LHCN-M2 (cell line): ENCODE data around the gene ARHGAP26. TPM values are rescaled to one million over a fixed set of nuclear protein-coding genes. Genes with fewer than 3 reads are reported as not detected.

Experiments
- DNase-seq: peaks from one replicate; pipeline ENCODE4 v3.0.0-alpha.2; 2012; ENCODE audit warnings: low read depth
- polyA plus RNA-seq: library from polyadenylated mRNA; unstranded; fragments of >200 nt; gene quantifications from one replicate; pipeline ENCODE4 v1.2.1, GENCODE V29; 2012; ENCODE audit warnings: missing spikeins
- total RNA-seq: library from RNA; depleted of rRNA; stranded (reverse); fragments of >200 nt; gene quantifications from 2 replicates; pipeline ENCODE4 v1.2.3, GENCODE V29; 2014; rRNA removed

Gene ARHGAP26, protein sequence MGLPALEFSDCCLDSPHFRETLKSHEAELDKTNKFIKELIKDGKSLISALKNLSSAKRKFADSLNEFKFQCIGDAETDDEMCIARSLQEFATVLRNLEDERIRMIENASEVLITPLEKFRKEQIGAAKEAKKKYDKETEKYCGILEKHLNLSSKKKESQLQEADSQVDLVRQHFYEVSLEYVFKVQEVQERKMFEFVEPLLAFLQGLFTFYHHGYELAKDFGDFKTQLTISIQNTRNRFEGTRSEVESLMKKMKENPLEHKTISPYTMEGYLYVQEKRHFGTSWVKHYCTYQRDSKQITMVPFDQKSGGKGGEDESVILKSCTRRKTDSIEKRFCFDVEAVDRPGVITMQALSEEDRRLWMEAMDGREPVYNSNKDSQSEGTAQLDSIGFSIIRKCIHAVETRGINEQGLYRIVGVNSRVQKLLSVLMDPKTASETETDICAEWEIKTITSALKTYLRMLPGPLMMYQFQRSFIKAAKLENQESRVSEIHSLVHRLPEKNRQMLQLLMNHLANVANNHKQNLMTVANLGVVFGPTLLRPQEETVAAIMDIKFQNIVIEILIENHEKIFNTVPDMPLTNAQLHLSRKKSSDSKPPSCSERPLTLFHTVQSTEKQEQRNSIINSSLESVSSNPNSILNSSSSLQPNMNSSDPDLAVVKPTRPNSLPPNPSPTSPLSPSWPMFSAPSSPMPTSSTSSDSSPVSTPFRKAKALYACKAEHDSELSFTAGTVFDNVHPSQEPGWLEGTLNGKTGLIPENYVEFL
- 1.0 TPM in 2 replicates for total RNA-seq
- polyA plus RNA-seq = 1.7 TPM

DNA sequence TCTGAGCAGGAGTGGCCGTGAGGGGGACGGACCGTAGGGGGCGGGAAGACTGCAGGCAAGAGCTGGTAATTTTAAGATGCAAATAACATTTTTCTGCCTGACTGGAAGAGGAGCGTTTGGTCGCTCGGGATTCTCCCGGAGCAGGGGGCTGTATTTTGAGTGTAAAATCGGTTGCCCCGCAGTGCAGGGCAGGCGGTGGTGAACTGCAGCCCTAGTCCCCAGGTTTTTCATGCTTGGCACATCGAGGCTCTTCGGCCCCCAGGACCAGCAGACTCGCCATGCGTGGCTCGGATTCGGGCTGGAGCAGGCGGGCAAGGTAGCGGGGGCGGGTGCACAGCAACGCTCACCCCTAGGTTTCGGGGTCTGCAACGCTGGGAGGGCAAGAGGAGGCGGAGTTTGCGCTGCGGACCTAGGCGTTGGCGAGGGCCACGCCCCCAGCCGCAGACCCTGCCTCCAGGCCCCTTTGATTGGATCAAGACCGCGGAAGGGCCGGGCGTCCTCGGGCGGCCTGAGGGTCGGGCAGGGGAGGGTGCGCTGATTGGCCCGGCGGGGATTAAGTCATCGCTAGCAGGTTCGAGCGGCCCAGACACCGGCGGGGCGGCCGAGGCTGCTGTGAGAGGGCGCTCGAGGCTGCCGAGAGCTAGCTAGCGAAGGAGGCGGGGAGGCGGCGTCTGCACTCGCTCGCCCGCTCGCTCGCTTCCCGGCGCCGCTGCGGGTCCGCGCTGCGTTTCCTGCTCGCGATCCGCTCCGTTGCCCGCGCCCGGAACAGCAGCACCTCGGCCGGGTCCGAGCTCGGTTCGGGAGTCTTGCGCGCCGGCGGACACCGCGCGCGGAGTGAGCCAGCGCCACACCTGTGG lies at the start of gene ARHGAP26:
ARHGAP26 (plus strand) TSS at position 585 of the 857 bp plus-strand sequence. CDS start 385 bp downstream, outside the sequence.
- DNase-seq = peak; percentile 91

DNA sequence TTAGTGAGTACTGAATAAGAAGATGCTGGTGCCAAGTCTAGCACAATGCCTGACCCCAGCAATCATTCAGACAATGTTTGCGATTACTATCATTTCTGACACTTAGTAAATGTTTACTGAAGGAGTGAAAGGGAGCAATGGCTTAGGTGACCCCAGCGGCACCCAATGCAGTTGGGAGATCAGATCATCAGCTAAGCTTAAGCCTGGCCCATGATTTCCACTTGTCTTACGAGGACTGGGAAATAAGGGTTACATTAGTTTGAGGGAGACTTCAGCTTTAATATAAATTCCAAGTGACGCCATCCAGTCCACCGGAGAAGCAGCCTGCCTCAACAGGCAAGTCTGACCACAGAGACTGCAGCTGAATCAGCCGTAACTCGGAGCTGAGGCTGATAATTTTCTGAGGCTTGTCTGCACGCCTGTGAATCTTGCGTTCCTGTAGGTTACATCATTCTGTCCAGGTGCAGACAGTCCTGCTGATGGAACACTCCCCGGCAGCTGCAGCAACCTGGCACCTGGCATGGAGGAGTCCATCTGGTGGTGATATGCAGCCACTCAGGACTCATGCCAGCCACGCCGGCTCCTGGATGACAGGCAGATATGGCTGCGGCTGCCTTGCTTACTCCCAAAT lies 49.4 kb upstream of the ARHGAP26 start:
- DNase-seq = peak; percentile 61

DNA sequence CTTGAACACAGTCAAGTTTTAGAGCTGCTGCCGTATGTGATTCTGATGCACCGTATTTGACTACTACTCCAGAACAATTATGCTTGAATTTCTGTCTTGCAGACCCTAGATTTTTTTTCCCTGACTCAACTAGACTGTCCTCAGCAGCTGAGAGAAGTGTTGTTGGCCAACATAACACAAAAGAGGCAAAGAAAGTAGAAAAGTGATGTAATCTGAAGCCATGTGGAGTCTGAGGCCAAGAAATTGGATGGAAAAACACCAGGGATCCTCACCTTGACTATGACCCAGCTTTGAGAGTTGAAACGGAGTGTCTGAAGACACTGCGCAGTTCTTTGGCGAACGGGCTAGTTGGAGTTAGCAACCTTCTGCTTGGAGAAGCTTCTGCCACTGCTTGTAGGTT lies 48.0 kb upstream of the ARHGAP26 start:
- no peak for DNase-seq

DNA sequence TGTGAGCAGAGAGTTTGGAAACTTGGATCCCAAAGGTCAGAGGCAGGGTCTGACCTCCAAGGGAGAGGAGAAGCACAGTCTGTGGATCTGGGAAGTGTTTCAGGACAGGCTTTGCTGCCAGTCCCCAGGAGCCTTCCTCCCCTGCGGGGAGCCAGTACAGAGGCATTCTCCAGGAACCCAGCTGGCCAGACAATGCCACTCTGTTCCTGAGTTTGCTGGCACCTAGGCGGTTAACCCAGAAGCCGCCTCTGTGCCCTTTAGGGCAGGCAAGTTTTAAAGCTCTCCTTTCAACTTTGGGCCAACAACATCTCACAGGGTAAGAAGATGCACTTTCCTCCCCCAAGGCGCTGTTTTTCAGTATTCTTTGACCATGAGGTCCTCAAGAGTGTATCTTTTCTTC lies 47.3 kb upstream of the ARHGAP26 start:
- no peak for DNase-seq

DNA sequence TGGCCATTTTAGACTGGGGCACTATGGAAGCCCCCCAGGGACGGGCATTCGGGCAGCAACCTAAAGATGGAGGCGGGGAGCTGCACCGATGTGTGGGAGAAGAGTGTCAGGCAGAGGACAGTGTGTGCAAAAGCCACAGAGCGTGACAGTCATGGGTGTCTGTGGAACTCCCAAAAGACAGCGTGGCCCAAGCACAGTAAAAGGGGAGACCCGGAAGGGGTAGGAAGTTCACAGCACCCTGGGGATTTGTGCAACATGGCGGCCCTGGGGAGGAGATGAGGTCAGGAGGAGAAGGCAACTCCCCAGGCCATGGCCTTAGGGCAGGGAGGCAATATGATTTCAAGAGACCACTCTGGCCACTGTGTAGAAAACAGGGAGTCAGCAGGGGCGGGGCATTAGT lies 45.4 kb upstream of the ARHGAP26 start:
- DNase-seq = no peak

DNA sequence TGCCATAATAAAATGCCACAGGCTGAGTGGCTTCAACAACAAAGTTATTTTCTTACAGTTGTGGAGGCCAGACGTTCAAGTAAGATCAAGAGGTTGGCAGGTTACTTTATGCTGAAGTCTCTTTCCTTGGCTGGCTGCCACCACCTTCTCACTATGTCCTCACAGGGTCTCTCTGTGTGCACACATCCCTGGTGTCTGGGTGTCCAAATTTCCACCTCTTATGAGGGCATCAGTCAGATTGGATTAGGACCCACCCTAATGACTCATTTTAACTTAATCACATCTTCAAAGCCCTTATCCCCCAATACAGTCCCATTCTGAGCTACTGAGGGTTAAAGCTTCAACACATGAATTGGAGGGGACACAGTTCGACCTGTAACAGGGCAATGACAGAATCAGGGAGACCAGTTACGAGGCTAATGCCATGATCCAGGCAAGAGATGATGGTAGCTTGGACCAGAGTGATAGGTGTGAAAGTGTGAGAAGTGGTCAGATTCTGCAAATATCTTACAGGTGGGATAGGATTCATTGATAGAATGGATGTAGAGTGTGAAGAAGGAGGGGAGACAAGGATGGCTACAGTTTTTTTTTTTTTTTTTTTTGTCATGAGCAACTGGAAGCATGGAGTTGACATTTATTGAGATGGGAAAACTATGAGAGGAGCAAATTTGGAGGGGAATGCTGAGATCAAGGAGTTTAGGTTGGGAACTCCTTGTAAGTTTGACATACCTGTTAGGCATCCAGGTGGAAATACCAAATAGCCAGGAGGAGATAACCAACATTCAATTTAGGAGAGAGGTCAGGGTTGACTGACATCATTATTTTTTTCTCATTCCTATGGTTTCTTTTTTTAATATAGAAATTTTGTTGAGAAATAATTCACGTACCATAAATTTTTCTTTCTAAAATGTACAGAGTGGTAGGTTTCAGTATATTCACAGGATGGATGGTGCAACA lies 44.7 kb upstream of the ARHGAP26 start:
- DNase-seq = peak; percentile 22

DNA sequence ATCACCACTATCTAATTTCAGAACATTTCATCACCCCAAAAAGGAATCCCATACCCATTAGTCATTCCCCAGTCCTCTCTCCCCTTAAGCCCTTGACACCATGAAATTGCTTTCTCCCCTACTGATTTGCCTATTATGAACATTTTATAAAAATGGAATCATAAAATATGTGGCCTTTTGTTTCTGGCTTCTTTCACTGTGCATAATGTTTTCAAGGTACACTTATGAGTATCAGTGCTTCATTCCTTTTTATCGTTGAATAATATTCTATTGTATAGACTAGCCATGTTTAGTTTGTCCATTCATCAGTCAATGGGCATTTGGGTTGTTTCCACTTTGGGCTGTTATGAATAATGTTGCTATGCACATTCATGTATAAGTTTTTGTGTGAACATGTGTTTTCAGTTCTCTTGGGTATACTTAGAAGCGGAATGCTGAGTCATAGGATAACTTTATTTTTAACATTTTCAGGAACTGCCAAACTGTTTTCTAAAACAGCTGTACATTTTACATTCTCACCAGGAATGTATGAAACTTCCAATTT lies 43.9 kb upstream of the ARHGAP26 start:
- DNase-seq = peak; percentile 94

DNA sequence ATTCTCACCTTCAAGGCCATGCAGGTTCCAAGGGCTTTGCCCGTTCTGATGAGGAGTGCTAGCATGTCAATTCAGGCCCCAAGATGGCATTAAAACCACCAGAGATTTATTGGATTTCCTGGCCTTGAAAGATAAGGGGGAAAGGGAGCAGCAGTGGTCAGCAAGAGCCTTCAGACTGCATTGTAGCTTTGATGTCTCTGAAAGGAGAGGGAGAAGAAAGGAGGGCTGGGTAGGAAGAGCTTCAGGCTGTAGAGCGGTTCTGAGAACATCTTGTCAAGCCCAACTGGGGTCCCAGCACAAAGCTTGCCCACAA lies 42.5 kb upstream of the ARHGAP26 start:
- no peak for DNase-seq

DNA sequence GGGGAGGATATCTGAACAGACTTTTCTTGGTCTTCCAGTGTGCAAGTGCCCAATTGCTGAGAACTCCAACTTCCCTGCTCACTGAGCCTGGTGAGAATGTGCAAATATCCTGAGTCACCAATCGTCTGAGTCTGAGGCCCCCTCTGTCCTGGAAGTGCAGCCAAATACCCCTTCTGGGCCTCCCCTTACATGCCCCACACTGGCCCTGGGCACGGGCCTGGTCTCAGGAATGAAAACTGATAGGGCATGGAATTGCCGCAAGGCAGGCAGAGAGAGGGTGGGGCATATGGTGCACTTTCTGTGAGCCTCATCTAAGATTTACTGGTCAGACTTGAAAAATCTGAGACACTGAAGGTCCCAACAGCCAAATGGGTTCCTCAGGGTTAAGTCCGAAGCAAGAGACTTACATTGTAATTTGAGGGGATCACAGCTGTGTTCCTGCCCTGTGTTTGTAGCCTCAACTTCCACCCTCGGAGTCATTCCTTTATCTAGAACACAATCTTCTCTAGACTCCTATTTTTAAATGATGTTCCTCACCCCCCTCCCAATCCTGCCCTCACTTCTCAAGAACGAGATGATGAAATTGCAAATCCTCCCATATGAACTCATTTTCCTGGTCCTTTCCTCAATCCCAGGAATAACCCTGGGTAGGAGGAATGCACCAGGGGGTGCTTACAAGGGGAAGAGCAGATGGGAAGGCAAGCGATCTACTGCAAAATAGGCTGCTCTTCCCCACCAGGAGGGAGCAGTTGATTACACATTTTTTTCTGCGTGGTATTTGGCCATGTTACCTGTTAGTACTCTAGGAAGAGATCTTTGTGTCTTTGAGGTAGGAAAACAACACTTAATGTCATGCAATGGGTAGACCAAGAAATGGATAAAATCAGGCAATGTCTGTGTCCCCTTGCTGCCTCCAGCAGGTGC lies 34.6 kb upstream of the ARHGAP26 start:
- no peak for DNase-seq

DNA sequence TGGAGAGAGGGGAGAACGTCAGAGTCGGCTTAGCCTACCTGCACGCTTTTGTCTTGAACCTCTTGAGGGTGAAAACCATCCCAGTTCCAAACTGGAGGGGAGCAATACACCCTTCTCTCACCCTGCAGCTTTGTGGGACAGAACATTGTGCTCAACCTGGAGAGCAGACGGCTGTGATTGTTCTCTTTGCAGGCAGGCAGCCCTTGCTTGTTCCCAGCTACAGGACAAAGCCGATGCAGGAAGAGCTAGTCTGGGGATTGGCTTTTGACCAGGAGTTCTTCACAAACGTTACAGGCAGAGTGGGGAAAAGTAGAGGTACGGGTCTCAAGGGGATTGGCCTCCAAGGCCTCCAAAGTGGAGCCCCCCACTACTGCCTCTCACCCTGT lies 33.9 kb upstream of the ARHGAP26 start:
- no peak for DNase-seq

DNA sequence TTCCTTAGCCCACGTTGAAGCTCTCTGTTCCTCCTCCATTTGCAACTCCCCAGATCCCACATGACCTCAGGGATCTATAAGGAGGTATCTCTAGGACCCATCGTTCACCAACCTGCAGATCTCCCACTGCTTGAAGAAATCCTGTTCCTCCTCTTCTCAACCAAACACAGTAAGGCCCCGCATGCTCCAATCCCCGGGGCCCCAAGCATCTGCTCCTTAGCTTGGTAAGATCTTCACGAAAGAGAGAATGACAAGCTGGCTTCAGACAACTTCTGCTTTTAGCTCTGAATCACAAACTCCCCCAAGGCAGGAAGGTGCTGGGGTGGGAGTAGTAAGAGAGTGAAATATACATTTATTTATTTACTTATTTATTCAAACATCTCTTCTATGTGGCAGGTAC lies 33.0 kb upstream of the ARHGAP26 start:
- no peak for DNase-seq

DNA sequence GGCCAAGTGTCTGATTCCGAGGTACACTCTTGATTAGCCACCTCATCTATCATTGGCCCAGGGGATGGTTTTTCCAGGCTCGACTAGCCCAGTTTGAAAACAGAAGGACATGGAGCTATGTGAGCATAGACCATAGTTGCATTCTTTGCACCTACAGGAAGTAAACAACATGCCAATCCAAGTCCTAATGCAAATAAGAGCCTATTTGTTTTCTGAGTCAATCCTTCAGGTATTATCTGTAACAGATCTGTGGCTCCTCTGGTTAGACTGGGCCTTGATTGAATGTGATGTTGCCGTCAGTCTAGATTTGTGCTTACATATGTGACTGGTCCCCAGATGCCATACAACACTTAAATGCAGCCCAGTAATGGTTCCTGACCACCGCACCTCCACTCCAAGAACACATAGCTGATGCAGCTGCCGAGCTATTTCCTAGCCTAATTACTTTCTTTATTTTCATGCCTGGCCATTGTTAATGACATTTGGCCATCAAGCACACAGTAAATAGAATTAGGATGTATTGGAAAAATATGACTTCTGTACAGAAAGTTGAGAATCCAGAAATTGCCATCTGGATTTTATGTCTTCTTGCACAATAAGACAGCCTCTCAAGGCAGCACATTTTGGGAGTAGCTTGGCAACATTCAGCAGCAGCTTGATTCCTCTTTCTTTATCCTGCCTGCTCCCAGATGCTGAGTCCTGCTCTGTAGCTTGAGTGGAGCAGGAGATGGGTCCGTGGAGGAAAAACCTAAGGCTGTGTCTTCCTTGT lies 29.5 kb upstream of the ARHGAP26 start:
- DNase-seq = no peak

DNA sequence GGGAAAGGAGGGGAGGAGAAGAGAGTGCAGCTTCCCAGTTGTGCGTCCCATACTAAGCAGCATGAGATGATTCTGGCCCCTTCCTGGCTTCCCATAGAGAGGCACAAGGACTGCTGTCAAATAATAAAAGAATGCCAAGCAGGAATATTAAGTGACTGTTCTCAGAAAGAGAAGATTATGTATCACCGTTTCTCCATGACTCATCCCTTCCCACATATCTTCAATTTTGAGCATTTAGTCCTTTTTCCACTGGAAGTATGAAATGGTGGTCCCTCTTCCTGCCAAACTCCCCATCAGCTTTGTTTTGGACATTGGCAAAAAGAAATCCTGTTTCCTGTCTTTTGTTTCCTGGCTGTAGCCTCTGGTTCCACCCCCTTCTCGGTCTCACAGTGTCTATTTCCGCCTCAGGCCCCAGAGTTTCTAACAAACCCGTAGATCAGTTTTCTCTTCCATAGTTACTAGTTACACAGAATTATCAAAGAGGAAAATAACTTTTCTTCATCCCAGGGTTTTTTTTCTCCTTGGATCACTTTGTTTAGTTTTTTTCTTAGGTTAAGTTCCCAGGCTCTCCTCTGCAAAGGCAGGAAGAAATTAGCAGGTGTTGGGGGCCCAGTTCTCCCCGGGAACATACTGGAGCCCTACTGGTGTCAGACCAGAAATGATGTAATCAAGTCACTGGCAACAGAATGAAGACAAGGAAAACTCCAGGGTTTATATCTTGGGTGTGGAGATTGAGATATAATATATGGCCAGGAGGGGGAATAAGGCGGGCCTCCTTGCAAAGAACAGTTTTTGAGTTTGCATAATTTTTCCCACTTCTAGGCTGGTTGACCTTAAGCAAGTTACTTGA lies 26.4 kb upstream of the ARHGAP26 start:
- DNase-seq = peak; percentile 60

DNA sequence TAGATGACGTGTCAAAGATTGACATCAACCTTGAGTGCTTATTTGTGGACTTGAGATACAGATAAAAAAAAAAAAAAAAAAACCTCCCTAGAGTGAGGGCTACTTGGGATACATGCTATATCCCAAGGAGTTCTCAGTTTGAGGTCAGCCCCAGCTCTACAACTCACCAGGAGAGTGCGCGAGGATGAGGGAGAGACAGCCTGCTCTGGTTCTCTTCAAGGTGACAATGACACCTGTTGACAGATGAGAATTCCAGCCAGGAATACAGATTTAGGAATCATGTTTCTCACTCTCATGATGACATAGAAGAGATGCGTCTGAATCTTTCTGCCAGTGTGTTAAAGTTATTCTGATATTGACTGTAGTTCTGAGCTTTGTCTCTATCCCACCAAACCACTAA lies 24.9 kb upstream of the ARHGAP26 start:
- DNase-seq = no peak

DNA sequence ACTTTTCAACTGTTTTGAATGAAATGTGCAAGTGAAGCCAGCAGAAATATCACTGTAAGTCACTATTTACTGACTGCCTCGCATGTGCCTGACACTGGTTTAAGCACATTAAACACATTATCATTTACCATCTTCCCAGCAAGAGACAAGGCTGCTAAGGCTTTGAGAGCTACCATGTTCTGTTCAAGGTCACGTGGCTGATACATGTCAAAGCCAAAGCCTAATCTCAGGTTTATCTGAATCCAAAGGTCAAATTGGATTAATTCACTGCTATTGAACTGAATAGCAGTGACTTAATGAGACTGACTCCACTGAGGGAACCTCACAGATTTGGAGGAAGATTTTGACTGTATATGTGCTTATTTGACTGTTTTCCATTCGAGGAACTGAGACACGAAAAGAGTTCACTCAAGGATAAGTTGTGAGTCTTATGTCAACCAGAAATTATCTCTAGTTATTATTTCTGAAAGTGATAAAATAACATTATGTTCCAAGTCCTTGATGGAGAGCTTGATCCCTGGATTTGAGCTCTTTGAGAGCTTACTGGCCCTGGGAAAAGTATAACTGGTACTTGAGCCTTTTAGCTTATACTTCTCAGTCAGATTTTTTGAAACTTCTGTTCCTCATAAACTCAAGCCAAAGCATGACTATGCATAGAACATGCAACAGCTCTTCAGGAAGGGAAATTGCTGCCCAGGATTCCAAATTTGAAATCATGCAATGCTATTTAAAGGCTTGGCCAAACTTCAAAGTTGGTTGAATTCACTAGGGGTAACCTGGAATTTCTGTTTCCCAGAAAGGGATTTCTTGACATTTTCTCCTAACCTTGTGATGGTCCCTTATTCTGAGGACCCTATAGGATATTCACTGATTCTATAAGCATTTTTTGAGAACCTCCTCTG lies 23.4 kb upstream of the ARHGAP26 start:
- no peak for DNase-seq

DNA sequence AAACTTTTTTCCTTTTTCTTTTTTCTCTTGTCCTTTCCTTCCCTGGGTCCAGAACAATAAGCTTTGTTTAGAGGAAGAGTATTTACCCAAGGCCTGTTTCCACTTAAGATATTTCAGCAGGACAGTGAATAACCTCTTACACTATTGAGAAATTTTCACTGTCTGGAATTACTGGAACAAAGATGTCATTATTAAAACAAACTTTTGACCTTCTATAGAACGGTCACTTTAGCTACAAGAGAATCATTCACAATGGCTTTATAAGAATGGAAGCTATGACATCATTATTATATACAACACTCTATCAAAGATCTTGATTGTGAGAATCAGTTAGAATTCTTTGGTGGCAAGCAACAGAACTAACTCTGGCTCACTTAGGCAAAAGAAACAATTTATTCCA lies 22.0 kb upstream of the ARHGAP26 start:
- DNase-seq = peak; percentile 28
